GM23338 (cell line): ENCODE measurements around the gene UBAC2.

Experiments used
- CREB1 ChIP-seq: fragments of 250-450 bp; sonication (Bioruptor Pico); IDR thresholded peaks from 2 replicates; pipeline ENCODE4 v1.5.0; 2020; ENCODE audit warnings: low read depth, mild to moderate bottlenecking, moderate library complexity
- EZH2 ChIP-seq: fragments of 200-600 bp; sonication (generic); IDR thresholded peaks from one replicate; pipeline ENCODE4 v1.8.0; 2017; ENCODE audit warnings: antibody characterized with exemption, mild to moderate bottlenecking, low read depth; ENCODE audit not compliant: unreplicated experiment
- EZH2phosphoT487 ChIP-seq: fragments of 200-600 bp; sonication (generic); IDR thresholded peaks from one replicate; pipeline ENCODE4 v1.8.1; 2018; ENCODE audit warnings: antibody characterized with exemption; ENCODE audit not compliant: unreplicated experiment
- JUNB ChIP-seq: IDR thresholded peaks from one replicate; pipeline ENCODE4 v1.6.1; 2016; ENCODE audit warnings: antibody characterized with exemption; ENCODE audit not compliant: unreplicated experiment
- NANOG ChIP-seq: IDR thresholded peaks from 2 replicates; pipeline ENCODE4 v1.6.1; 2016; ENCODE audit warnings: antibody characterized with exemption, borderline replicate concordance
- POLR2AphosphoS5 ChIP-seq: IDR thresholded peaks from 2 replicates; pipeline ENCODE4 v1.6.1; 2016; ENCODE audit warnings: antibody characterized with exemption, low read depth
- STAT1 ChIP-seq: IDR thresholded peaks from one replicate; pipeline ENCODE4 v1.6.1; 2016; ENCODE audit warnings: antibody characterized with exemption; ENCODE audit not compliant: unreplicated experiment
- ZNF114 ChIP-seq: fragments of 250-450 bp; sonication (Bioruptor Pico); IDR thresholded peaks from 2 replicates; pipeline ENCODE4 v1.5.0; 2020; ENCODE audit warnings: mild to moderate bottlenecking, moderate library complexity
- ZNF331 ChIP-seq: fragments of 250-450 bp; sonication (Bioruptor Pico); IDR thresholded peaks from 2 replicates; pipeline ENCODE4 v1.5.0; 2020; ENCODE audit warnings: low read depth, mild to moderate bottlenecking, moderate library complexity
- TF ChIP-seq, protein P1 (sequence below), 2 experiments: fragments of 200-600 bp in 1 of 2; sonication (generic) in 1 of 2; conservative IDR thresholded peaks; 2 replicates each; pipeline versions ENCODE4 v1.5.1 to v1.6.1; 2016 to 2017; ENCODE audit warnings: antibody characterized with exemption in 2 of 2, low read depth in 2 of 2, mild to moderate bottlenecking in 2 of 2, moderate library complexity in 1 of 2
- TF ChIP-seq, protein P2 (sequence below): IDR thresholded peaks from one replicate; pipeline ENCODE4 v1.6.1; 2018; ENCODE audit warnings: antibody characterized with exemption; ENCODE audit not compliant: unreplicated experiment
- TF ChIP-seq, protein P3 (sequence below): IDR thresholded peaks from 2 replicates; pipeline ENCODE4 v1.6.1; 2016; ENCODE audit warnings: antibody characterized with exemption
- TF ChIP-seq, protein P4 (sequence below): fragments of 250-450 bp; sonication (Bioruptor Pico); IDR thresholded peaks from 2 replicates; pipeline ENCODE4 v1.5.0; 2020; ENCODE audit warnings: mild to moderate bottlenecking, moderate library complexity

DNA sequence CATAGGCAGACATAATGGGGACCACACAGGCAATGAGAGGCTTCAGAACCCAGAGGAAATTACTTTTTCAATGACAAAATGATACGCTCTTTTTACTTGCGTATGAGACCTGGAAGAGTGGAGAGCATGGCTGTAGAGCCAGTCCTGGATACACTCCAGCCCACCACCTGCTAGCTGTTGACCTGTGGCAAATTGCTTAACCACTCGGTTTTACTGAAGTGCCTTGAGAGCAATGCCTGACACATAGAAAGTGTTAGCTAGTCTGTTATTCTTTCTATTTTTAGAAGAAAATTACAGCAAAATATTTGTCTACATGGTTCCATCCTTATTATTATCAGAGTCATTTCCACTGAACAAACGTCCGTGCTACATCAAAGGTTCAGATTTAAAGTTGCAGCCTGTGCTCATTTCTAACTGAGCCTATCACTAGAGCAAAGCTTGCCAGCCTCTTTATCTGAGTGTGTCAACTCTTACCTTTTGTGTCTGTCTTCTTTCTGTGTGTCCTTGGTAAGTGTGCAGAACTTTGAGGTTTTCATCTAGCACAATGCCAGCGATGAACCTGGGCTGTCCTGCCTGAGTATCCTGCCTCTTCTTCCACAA lies 116.1 kb downstream of the UBAC2 start:
- TF ChIP-seq, protein P1, sequence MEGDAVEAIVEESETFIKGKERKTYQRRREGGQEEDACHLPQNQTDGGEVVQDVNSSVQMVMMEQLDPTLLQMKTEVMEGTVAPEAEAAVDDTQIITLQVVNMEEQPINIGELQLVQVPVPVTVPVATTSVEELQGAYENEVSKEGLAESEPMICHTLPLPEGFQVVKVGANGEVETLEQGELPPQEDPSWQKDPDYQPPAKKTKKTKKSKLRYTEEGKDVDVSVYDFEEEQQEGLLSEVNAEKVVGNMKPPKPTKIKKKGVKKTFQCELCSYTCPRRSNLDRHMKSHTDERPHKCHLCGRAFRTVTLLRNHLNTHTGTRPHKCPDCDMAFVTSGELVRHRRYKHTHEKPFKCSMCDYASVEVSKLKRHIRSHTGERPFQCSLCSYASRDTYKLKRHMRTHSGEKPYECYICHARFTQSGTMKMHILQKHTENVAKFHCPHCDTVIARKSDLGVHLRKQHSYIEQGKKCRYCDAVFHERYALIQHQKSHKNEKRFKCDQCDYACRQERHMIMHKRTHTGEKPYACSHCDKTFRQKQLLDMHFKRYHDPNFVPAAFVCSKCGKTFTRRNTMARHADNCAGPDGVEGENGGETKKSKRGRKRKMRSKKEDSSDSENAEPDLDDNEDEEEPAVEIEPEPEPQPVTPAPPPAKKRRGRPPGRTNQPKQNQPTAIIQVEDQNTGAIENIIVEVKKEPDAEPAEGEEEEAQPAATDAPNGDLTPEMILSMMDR (conservative IDR thresholded peaks at IDR 0.05; ENCODE audit: low read depth in 2 of 2), result no peak
- TF ChIP-seq EZH2phosphoT487 (no peak), CREB1 (CRISPR knock-in tag) (no peak), POLR2AphosphoS5 (no peak), EZH2 (no peak), ZNF331 (CRISPR knock-in tag) (no peak), ZNF114 (CRISPR knock-in tag) (no peak), NANOG (no peak), STAT1 (no peak), JUNB (no peak)
- TF ChIP-seq, protein P2, sequence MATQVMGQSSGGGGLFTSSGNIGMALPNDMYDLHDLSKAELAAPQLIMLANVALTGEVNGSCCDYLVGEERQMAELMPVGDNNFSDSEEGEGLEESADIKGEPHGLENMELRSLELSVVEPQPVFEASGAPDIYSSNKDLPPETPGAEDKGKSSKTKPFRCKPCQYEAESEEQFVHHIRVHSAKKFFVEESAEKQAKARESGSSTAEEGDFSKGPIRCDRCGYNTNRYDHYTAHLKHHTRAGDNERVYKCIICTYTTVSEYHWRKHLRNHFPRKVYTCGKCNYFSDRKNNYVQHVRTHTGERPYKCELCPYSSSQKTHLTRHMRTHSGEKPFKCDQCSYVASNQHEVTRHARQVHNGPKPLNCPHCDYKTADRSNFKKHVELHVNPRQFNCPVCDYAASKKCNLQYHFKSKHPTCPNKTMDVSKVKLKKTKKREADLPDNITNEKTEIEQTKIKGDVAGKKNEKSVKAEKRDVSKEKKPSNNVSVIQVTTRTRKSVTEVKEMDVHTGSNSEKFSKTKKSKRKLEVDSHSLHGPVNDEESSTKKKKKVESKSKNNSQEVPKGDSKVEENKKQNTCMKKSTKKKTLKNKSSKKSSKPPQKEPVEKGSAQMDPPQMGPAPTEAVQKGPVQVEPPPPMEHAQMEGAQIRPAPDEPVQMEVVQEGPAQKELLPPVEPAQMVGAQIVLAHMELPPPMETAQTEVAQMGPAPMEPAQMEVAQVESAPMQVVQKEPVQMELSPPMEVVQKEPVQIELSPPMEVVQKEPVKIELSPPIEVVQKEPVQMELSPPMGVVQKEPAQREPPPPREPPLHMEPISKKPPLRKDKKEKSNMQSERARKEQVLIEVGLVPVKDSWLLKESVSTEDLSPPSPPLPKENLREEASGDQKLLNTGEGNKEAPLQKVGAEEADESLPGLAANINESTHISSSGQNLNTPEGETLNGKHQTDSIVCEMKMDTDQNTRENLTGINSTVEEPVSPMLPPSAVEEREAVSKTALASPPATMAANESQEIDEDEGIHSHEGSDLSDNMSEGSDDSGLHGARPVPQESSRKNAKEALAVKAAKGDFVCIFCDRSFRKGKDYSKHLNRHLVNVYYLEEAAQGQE, result no peak
- TF ChIP-seq, protein P3, sequence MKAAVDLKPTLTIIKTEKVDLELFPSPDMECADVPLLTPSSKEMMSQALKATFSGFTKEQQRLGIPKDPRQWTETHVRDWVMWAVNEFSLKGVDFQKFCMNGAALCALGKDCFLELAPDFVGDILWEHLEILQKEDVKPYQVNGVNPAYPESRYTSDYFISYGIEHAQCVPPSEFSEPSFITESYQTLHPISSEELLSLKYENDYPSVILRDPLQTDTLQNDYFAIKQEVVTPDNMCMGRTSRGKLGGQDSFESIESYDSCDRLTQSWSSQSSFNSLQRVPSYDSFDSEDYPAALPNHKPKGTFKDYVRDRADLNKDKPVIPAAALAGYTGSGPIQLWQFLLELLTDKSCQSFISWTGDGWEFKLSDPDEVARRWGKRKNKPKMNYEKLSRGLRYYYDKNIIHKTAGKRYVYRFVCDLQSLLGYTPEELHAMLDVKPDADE, result no peak
- TF ChIP-seq, protein P4, sequence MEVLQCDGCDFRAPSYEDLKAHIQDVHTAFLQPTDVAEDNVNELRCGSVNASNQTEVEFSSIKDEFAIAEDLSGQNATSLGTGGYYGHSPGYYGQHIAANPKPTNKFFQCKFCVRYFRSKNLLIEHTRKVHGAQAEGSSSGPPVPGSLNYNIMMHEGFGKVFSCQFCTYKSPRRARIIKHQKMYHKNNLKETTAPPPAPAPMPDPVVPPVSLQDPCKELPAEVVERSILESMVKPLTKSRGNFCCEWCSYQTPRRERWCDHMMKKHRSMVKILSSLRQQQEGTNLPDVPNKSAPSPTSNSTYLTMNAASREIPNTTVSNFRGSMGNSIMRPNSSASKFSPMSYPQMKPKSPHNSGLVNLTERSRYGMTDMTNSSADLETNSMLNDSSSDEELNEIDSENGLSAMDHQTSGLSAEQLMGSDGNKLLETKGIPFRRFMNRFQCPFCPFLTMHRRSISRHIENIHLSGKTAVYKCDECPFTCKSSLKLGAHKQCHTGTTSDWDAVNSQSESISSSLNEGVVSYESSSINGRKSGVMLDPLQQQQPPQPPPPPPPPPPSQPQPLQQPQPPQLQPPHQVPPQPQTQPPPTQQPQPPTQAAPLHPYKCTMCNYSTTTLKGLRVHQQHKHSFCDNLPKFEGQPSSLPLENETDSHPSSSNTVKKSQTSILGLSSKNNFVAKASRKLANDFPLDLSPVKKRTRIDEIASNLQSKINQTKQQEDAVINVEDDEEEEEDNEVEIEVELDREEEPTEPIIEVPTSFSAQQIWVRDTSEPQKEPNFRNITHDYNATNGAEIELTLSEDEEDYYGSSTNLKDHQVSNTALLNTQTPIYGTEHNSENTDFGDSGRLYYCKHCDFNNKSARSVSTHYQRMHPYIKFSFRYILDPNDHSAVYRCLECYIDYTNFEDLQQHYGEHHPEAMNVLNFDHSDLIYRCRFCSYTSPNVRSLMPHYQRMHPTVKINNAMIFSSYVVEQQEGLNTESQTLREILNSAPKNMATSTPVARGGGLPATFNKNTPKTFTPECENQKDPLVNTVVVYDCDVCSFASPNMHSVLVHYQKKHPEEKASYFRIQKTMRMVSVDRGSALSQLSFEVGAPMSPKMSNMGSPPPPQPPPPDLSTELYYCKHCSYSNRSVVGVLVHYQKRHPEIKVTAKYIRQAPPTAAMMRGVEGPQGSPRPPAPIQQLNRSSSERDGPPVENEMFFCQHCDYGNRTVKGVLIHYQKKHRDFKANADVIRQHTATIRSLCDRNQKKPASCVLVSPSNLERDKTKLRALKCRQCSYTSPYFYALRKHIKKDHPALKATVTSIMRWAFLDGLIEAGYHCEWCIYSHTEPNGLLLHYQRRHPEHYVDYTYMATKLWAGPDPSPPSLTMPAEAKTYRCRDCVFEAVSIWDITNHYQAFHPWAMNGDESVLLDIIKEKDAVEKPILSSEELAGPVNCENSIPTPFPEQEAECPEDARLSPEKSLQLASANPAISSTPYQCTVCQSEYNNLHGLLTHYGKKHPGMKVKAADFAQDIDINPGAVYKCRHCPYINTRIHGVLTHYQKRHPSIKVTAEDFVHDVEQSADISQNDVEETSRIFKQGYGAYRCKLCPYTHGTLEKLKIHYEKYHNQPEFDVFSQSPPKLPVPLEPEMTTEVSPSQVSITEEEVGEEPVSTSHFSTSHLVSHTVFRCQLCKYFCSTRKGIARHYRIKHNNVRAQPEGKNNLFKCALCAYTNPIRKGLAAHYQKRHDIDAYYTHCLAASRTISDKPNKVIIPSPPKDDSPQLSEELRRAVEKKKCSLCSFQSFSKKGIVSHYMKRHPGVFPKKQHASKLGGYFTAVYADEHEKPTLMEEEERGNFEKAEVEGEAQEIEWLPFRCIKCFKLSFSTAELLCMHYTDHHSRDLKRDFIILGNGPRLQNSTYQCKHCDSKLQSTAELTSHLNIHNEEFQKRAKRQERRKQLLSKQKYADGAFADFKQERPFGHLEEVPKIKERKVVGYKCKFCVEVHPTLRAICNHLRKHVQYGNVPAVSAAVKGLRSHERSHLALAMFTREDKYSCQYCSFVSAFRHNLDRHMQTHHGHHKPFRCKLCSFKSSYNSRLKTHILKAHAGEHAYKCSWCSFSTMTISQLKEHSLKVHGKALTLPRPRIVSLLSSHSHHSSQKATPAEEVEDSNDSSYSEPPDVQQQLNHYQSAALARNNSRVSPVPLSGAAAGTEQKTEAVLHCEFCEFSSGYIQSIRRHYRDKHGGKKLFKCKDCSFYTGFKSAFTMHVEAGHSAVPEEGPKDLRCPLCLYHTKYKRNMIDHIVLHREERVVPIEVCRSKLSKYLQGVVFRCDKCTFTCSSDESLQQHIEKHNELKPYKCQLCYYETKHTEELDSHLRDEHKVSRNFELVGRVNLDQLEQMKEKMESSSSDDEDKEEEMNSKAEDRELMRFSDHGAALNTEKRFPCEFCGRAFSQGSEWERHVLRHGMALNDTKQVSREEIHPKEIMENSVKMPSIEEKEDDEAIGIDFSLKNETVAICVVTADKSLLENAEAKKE (CRISPR knock-in tag), result no peak
